Hepatocyte (in vitro differentiated cells): ENCODE data around the gene MEAF6.
"Not testable (repeated sequence)": the region's sequence is repeated elsewhere in the genome, so short reads cannot be mapped to it uniquely, and the experiment has no call there.

Experiments used
- EZH2 ChIP-seq: fragments of 200-600 bp; sonication (generic); IDR thresholded peaks from 2 replicates; pipeline ENCODE4 v1.6.1; 2016; ENCODE audit warnings: antibody characterized with exemption, mild to moderate bottlenecking, borderline replicate concordance
- TF ChIP-seq, protein P1 (sequence below): fragments of 200-600 bp; sonication (generic); IDR thresholded peaks from 2 replicates; pipeline ENCODE4 v1.5.1; 2016; ENCODE audit warnings: antibody characterized with exemption, mild to moderate bottlenecking; ENCODE audit not compliant: poor library complexity

- TF ChIP-seq, protein P1, sequence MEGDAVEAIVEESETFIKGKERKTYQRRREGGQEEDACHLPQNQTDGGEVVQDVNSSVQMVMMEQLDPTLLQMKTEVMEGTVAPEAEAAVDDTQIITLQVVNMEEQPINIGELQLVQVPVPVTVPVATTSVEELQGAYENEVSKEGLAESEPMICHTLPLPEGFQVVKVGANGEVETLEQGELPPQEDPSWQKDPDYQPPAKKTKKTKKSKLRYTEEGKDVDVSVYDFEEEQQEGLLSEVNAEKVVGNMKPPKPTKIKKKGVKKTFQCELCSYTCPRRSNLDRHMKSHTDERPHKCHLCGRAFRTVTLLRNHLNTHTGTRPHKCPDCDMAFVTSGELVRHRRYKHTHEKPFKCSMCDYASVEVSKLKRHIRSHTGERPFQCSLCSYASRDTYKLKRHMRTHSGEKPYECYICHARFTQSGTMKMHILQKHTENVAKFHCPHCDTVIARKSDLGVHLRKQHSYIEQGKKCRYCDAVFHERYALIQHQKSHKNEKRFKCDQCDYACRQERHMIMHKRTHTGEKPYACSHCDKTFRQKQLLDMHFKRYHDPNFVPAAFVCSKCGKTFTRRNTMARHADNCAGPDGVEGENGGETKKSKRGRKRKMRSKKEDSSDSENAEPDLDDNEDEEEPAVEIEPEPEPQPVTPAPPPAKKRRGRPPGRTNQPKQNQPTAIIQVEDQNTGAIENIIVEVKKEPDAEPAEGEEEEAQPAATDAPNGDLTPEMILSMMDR = not testable (repeated sequence)
- TF ChIP-seq EZH2 = not testable (repeated sequence)
These were observed 11.8 kb downstream of the MEAF6 start for GRCh38 chr1:37502791-37503190.
